Measurements from ENCODE around the gene FOCAD.

Gene FOCAD

GRCh38 chr9:20684875-20685696, 1.0 kb downstream of the FOCAD start:
- DNase-seq = no peak

- DNase-seq = no peak
Observed at GRCh38 chr9:20685769-20686168, 1.7 kb downstream of the FOCAD start.

GRCh38 chr9:20689833-20690232, 5.8 kb downstream of the FOCAD start:
- DNase-seq = no peak

- DNase-seq = no peak
Observed at GRCh38 chr9:20692554-20692953, 8.5 kb downstream of the FOCAD start.

GRCh38 chr9:20693068-20693467, 9.0 kb downstream of the FOCAD start:
- no peak for DNase-seq

- DNase-seq = no peak
Observed at GRCh38 chr9:20694248-20694647, 10.2 kb downstream of the FOCAD start.

GRCh38 chr9:20697021-20697719, 13.1 kb downstream of the FOCAD start:
- DNase-seq = no peak

- DNase-seq = no peak
Observed at GRCh38 chr9:20698782-20699181, 14.7 kb downstream of the FOCAD start.

GRCh38 chr9:20701060-20701459, 17.0 kb downstream of the FOCAD start:
- DNase-seq = no peak

- DNase-seq = no peak
Observed at GRCh38 chr9:20702570-20702969, 18.5 kb downstream of the FOCAD start.

GRCh38 chr9:20703146-20703545, 19.1 kb downstream of the FOCAD start:
- no peak for DNase-seq

GRCh38 chr9:20707708-20708107, 23.6 kb downstream of the FOCAD start:
- no peak for DNase-seq

- DNase-seq = no peak
Observed at GRCh38 chr9:20713172-20713571, 29.1 kb downstream of the FOCAD start.

- DNase-seq = no peak
Observed at GRCh38 chr9:20714442-20715415, 30.7 kb downstream of the FOCAD start.

- no peak for DNase-seq
Observed at GRCh38 chr9:20722221-20722620, 38.2 kb downstream of the FOCAD start.

GRCh38 chr9:20725675-20726074, 41.6 kb downstream of the FOCAD start:
- no peak for DNase-seq

GRCh38 chr9:20726144-20726543, 42.1 kb downstream of the FOCAD start:
- DNase-seq = no peak

GRCh38 chr9:20728493-20729220, 44.6 kb downstream of the FOCAD start:
- DNase-seq = no peak

- no peak for DNase-seq
Observed at GRCh38 chr9:20729523-20729922, 45.5 kb downstream of the FOCAD start.

- no peak for DNase-seq
Observed at GRCh38 chr9:20732118-20732517, 48.1 kb downstream of the FOCAD start.

GRCh38 chr9:20734275-20734674, 50.2 kb downstream of the FOCAD start:
- DNase-seq = no peak

- DNase-seq = no peak
Observed at GRCh38 chr9:20740304-20740703, 56.2 kb downstream of the FOCAD start.
